ENCODE results near the gene RNF32.
A peak's percentile ranks its signal among the peaks of the same experiment; 100 is the strongest.

The RNF32 gene

DNA sequence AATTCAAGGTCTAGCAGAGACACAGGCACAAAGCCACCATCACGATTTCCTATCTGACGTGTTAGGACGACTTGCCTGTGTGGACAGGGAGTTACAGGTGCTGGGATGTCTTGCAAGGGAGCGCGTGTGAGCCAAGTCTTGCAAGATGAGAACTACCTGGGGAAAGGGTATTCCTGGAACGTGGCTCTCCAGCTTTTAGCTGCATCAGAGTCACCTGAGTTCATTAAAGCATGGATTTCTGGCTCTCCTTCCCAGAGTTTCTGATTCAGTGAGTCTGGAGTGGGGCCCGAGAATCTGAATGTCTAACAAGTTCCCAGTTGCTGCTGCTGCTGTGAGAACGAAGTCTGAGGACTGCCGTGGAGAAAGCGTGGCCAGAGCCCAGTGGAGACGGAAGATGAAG lies 30.0 kb upstream of the RNF32 start:
- no peaks in the 10 kb centered on the region for H3K36me3 ChIP-seq (replicated peaks)
- TF ChIP-seq, protein P1, sequence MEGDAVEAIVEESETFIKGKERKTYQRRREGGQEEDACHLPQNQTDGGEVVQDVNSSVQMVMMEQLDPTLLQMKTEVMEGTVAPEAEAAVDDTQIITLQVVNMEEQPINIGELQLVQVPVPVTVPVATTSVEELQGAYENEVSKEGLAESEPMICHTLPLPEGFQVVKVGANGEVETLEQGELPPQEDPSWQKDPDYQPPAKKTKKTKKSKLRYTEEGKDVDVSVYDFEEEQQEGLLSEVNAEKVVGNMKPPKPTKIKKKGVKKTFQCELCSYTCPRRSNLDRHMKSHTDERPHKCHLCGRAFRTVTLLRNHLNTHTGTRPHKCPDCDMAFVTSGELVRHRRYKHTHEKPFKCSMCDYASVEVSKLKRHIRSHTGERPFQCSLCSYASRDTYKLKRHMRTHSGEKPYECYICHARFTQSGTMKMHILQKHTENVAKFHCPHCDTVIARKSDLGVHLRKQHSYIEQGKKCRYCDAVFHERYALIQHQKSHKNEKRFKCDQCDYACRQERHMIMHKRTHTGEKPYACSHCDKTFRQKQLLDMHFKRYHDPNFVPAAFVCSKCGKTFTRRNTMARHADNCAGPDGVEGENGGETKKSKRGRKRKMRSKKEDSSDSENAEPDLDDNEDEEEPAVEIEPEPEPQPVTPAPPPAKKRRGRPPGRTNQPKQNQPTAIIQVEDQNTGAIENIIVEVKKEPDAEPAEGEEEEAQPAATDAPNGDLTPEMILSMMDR (IDR thresholded peaks at IDR 0.05; ENCODE audit: low read depth, low read length, missing control alignments): no peak
- H3K27me3 ChIP-seq (replicated peaks): peaks cover 2% of the 10 kb centered on the region
- DNase-seq: no peak
- in situ Hi-C loops (cut with HindIII; ENCODE audit: low pct_ligation_motif_present, low sequenced_read_pairs): no loop called here
- H3K4me3 ChIP-seq (ENCODE audit: low read depth, low read length): no peak overlapping the region
- no peak overlapping the region for H3K27ac ChIP-seq

DNA sequence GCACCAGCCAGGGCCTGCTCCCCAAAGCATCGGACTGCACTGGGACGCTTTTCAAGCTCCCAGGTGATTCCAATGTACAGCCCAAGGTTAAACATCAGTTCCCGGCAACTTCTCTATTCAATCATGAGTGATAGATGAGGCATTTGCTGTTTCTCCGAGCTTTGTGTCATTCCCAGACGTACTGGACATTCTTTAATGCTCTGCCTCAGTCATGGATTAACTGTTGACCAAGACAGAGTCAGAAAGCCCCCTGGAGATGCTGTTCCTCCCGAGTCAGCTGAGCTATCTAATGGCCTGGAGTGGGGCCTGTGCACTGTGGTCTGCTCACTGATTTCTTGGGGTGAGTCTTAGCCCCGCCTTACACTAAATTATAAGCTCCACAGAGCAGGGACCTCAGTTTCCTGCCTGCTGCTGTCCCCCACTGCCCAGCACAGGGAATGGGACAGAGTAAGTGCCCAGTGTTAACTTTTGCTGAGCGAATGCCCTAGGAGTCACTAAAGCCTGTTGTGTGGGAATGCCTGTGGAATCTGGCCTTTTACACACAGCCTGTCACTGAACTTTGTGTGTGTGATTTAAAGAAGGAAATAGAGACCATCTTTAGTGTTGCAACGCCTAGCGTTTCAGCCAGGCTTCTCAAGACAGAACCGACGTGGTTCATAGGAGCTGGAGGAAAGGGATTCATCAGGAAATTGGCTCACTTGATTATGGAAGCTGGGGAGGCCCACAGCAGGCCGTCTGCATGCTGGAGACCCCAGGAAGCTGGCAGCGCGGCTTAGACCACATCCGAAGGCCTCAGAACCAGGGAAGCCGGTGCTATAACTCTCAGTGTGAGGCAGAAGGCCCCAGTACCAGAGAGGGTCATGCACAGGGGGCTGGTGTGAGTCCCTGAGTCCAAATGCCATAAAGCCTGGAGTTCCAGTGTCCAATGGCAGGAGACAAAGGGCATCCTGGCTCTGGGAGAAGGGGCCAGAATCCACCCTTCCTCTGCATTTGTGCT lies 29.3 kb upstream of the RNF32 start:
- H3K4me3 ChIP-seq (ENCODE audit: low read depth, low read length): no peak overlapping the region
- H3K36me3 ChIP-seq (replicated peaks): no peaks in the 10 kb centered on the region
- TF ChIP-seq, protein P1 (IDR thresholded peaks at IDR 0.05; ENCODE audit: low read depth, low read length, missing control alignments): no peak
- in situ Hi-C loops (cut with HindIII; ENCODE audit: low pct_ligation_motif_present, low sequenced_read_pairs): no loop called here
- DNase-seq: no peak
- peaks cover 4% of the 10 kb centered on the region for H3K27me3 ChIP-seq (replicated peaks)
- H3K27ac ChIP-seq: no peak overlapping the region

DNA sequence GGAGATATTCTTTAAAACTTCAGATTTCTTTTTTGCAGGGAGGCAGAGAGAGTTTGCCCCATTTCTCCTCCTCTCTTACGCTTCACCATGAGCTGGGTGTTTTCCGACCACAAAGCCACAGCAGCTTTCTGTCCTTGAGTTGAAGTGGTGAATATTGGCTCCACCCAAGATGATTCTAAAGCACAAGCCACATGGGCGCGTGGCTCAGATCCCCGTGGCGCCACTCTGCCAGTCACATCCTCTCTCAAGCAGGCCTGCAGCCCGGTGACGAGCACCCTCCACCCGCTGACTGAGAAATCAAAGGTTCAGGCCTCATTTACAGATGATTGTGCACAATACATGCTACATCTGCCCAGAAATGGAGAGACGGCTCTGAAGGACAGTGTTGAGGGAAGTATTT lies 27.6 kb upstream of the RNF32 start:
- H3K4me3 ChIP-seq (ENCODE audit: low read depth, low read length): no peak overlapping the region
- peaks cover 8% of the 10 kb centered on the region for H3K27me3 ChIP-seq (replicated peaks)
- H3K27ac ChIP-seq: no peak overlapping the region
- in situ Hi-C loops (cut with HindIII; ENCODE audit: low pct_ligation_motif_present, low sequenced_read_pairs): no loop called here
- no peaks in the 10 kb centered on the region for H3K36me3 ChIP-seq (replicated peaks)
- TF ChIP-seq, protein P1 (IDR thresholded peaks at IDR 0.05; ENCODE audit: low read depth, low read length, missing control alignments): no peak
- DNase-seq: no peak

DNA sequence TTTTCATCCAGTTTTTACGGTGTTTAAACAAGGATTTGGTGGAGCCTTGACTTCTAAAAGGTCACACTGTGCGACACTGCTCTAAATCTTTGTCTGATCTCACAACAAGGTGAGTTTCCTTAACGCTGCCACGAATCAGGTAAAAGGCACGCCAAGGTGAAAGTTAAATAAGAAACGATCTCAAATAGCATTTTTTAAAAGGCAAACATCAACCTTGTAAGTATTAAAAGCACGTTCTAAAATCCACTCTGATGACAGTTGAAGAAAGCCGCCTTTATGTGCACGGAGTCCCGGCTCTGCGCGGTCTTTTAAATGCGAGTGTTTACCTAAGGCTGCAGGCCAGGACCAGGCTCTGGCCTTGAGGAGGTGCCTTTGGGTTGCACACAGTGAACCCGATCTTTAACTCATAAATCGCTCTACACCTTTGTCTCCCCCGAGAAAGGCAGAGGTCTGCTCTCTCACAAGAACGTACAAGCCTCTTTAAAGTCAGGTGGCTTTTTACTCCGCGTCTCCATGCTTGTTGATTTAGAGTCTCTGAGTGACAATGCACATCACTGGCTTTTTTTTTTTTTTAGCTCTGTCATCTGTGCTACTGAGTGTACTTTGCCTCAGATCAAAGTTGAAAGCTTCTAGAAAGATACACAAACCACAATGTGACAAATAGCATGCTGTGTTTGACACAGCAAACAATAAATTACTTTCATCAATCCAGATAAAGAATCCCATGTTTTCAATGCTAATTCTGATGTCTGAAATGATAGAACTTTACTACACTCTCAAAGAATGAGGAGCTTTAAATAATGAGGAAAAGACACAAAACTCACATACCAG lies 25.9 kb upstream of the RNF32 start:
- in situ Hi-C loops (cut with HindIII; ENCODE audit: low pct_ligation_motif_present, low sequenced_read_pairs): no loop called here
- no peaks in the 10 kb centered on the region for H3K36me3 ChIP-seq (replicated peaks)
- no peak overlapping the region for H3K27ac ChIP-seq
- TF ChIP-seq, protein P1 (IDR thresholded peaks at IDR 0.05; ENCODE audit: low read depth, low read length, missing control alignments): no peak
- no peak for DNase-seq
- H3K27me3 ChIP-seq (replicated peaks): peaks cover 8% of the 10 kb centered on the region
- H3K4me3 ChIP-seq (ENCODE audit: low read depth, low read length): no peak overlapping the region

DNA sequence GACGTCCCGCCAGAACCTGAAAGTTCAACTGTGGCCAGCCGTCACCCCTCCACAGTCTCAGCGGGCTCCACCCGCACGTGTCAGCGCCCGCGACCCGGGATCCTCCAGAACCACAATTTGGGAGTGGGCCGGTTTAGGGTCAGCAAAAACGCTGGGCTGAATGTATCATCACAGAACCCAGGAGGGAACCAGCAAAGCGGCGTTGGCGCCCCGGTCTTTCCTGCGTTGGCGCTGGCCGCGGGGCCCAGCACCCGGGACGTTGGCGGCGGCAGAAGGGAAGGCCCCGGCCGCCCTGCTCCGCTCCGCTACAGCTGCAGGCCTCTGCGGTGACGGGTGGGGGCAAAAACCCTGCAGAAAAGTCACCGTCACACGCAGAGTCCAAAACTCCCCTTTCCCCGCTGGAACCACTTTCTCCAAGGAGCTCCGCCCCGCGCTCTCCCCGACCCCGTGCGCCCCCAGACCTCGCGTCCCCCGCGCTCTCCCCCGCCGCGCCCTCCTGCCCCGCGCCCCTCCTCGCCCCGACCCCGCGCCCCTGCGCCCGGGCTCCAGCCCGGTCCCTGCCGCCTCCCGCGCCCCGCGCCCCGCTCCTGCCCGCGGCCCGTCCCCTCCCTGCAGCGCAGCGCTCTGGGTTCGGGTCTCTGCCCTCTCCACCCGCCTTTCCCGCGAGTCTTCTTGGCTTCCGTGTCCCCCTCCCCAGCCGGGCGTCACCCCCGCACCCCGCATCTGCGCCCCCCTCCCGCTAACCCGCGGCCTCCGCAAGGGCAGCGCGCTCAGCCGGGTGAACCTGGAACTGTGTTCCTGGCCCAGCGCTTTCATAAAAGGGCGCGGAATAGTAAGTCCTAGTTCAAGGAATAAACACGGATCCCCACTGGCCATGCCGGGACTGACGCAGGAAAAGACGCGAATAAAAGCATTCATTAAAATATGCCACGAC lies 24.0 kb upstream of the RNF32 start:
- H3K27me3 ChIP-seq (replicated peaks): peaks cover 8% of the 10 kb centered on the region
- peak overlapping the region; percentile 30 for H3K4me3 ChIP-seq (ENCODE audit: low read depth, low read length)
- no peak overlapping the region for H3K27ac ChIP-seq
- in situ Hi-C loops (cut with HindIII; ENCODE audit: low pct_ligation_motif_present, low sequenced_read_pairs): no loop called here
- no peak for DNase-seq
- no peaks in the 10 kb centered on the region for H3K36me3 ChIP-seq (replicated peaks)
- TF ChIP-seq, protein P1 (IDR thresholded peaks at IDR 0.05; ENCODE audit: low read depth, low read length, missing control alignments): no peak

All from brain microvascular endothelial cell (primary cell).